Glutamatergic neuron (in vitro differentiated cells): Measurements from ENCODE around the gene DLK1. TPM values are rescaled to one million over a fixed set of nuclear protein-coding genes. Genes with fewer than 3 reads are reported as not detected.

Experiments
- DNase-seq: peaks from one replicate; pipeline ENCODE4 v3.0.0; 2022
- H3K27ac Mint-ChIP-seq: one replicate; pipeline ENCODE4 v1.8.0; 2020; ENCODE audit warnings: mild to moderate bottlenecking, mixed read lengths, inconsistent platforms; ENCODE audit not compliant: unreplicated experiment
- H3K27me3 Mint-ChIP-seq: one replicate; pipeline ENCODE4 v1.8.0; 2020; ENCODE audit warnings: mild to moderate bottlenecking, moderate library complexity, mixed read lengths, inconsistent platforms; ENCODE audit not compliant: unreplicated experiment
- H3K36me3 Mint-ChIP-seq: one replicate; pipeline ENCODE4 v1.8.0; 2020; ENCODE audit warnings: mild to moderate bottlenecking, mixed read lengths, inconsistent platforms; ENCODE audit not compliant: unreplicated experiment
- H3K4me1 Mint-ChIP-seq: one replicate; pipeline ENCODE4 v1.8.0; 2020; ENCODE audit warnings: mild to moderate bottlenecking, low read depth, mixed read lengths, inconsistent platforms; ENCODE audit not compliant: unreplicated experiment
- H3K4me3 Mint-ChIP-seq: one replicate; pipeline ENCODE4 v1.8.0; 2020; ENCODE audit warnings: mild to moderate bottlenecking, mixed read lengths, inconsistent platforms; ENCODE audit not compliant: unreplicated experiment
- H3K9me3 Mint-ChIP-seq: one replicate; pipeline ENCODE4 v1.8.0; 2020; ENCODE audit warnings: mild to moderate bottlenecking, moderate library complexity, mixed read lengths, inconsistent platforms; ENCODE audit not compliant: unreplicated experiment
- total RNA-seq: library from RNA; stranded (reverse); fragmentation: NEBNext Ultra II Directional; extraction: Animal tissue kit (Norgen Biotek cat#: 25700); gene quantifications from one replicate; pipeline ENCODE4 v1.2.1, GENCODE V29; 2021; ENCODE audit not compliant: unreplicated experiment
- TF ChIP-seq, protein P1 (sequence below): fragments of 200-600 bp; sonication (generic); IDR thresholded peaks from one replicate; pipeline ENCODE4 v1.5.0; 2021; ENCODE audit not compliant: partially characterized antibody, unreplicated experiment

The DLK1 gene
- total RNA-seq, 1 donor from 2014 or later = 37.3 TPM

DNA sequence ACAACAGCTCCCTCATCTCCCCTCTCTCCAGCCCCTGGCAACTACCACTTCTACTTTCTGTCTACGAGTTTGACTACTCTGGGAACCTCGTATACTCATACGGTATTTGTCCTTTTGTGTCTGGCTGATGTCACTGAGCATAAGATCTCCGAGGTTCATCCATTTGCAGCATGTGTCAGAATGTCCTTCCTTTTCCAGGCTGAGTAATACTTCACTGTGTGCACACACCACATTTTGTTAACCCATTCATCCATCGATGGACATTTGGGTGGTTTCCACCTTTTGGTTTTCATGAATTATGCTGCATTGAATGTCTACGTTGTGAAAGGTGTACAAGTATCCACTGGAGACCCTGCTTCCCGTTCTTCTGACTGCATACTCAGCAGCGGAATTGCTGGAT, 24.1 kb upstream of the DLK1 start:
- H3K27me3 Mint-ChIP-seq = peaks cover 7% of the 10 kb centered on the region
- peaks cover 4% of the 10 kb centered on the region for H3K9me3 Mint-ChIP-seq
- TF ChIP-seq, protein P1, sequence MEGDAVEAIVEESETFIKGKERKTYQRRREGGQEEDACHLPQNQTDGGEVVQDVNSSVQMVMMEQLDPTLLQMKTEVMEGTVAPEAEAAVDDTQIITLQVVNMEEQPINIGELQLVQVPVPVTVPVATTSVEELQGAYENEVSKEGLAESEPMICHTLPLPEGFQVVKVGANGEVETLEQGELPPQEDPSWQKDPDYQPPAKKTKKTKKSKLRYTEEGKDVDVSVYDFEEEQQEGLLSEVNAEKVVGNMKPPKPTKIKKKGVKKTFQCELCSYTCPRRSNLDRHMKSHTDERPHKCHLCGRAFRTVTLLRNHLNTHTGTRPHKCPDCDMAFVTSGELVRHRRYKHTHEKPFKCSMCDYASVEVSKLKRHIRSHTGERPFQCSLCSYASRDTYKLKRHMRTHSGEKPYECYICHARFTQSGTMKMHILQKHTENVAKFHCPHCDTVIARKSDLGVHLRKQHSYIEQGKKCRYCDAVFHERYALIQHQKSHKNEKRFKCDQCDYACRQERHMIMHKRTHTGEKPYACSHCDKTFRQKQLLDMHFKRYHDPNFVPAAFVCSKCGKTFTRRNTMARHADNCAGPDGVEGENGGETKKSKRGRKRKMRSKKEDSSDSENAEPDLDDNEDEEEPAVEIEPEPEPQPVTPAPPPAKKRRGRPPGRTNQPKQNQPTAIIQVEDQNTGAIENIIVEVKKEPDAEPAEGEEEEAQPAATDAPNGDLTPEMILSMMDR = no peak
- H3K4me3 Mint-ChIP-seq = no peak overlapping the region
- DNase-seq = no peak
- peaks cover 4% of the 10 kb centered on the region for H3K36me3 Mint-ChIP-seq
- H3K27ac Mint-ChIP-seq = no peak overlapping the region
- H3K4me1 Mint-ChIP-seq = peaks cover 9% of the 10 kb centered on the region

DNA sequence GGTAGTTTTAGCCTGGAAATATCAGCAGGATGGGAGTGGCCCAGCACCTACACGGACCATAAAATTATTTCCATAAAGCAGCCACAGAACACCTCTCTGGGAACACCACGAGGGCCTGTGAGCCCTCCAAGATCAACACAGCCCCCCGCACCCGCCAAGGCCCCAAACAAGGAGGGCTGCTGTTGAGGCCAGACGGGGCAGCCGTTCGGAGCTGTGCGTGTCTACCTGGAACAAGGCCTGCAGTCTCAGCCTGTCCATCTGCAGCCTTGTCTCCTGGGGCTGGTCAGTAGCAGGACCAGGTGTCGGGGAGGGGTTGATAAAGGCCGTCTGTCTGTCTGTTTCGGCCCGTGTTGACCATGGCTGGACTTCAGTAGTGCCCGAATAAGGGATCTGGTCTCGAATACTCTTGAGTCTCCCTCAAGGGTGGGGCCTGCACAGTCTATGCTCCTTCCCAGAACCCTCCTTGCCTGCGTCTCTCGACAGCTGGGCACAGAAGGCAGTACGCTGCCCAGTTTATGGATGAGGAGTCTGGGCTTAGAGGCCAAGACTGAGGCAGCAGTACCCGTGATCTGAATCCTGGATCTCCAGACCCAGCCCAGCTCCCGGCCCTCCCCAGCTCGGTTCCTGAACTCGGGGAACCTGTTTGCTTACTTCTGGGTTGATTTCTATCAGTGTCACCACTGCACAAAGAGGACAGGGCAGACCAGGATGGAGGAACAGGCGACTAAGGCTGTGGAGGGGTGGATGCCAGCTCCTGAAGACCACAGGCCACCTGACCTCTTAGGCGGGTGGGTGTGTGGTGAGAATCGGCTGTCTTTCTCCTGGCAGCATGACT, 23.1 kb upstream of the DLK1 start:
- peaks cover 14% of the 10 kb centered on the region for H3K4me1 Mint-ChIP-seq
- TF ChIP-seq, protein P1 = no peak
- peaks cover 7% of the 10 kb centered on the region for H3K27me3 Mint-ChIP-seq
- no peak overlapping the region for H3K4me3 Mint-ChIP-seq
- peaks cover 5% of the 10 kb centered on the region for H3K9me3 Mint-ChIP-seq
- H3K36me3 Mint-ChIP-seq = peaks cover 4% of the 10 kb centered on the region
- no peak overlapping the region for H3K27ac Mint-ChIP-seq
- no peak for DNase-seq

DNA sequence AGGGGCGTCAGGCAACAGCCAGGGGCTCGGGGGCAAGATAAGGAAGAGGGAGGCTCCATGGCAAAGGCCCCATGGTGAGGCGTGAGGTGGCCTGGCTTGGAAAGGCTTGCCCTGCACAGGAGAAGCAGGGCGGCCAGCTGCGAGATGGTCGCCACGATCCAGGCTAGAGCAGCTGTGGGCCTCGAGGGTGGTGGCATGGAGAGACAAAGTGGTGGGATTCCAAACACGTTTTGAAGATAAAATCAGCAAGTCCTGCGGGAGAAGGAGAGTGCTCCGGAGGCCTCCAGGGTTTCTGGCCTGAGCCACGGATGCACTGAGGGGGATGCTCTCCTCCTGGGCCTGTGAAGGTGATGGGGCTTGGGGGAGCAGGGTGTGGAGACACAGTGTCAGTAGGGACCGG, 20.5 kb upstream of the DLK1 start:
- TF ChIP-seq, protein P1 = no peak
- H3K27ac Mint-ChIP-seq = no peak overlapping the region
- H3K4me3 Mint-ChIP-seq = no peak overlapping the region
- peaks cover 7% of the 10 kb centered on the region for H3K9me3 Mint-ChIP-seq
- no peak for DNase-seq
- H3K36me3 Mint-ChIP-seq = peaks cover 4% of the 10 kb centered on the region
- H3K4me1 Mint-ChIP-seq = peaks cover 26% of the 10 kb centered on the region
- peaks cover 7% of the 10 kb centered on the region for H3K27me3 Mint-ChIP-seq

DNA sequence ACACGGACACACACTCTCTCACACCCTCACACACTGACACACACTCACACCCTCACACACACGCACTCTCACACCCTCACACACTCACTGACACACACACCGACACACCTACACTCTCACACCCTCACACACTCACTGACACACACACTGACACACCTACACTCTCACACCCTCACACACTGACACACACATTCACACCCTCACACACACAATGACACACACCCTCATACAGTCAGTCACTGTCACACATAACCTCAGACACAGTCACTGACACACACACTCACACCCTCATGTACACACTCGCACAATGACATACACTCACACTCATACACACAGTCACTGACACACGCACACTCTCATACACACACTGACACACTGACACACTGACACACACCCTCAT, 19.8 kb upstream of the DLK1 start:
- TF ChIP-seq, protein P1 = no peak
- peak overlapping the region; percentile 69 for H3K27ac Mint-ChIP-seq

More for the DNA sequence above, 19.8 kb upstream of the DLK1 start:
- peaks cover 4% of the 10 kb centered on the region for H3K36me3 Mint-ChIP-seq
- peak overlapping the region; percentile 23 for H3K4me3 Mint-ChIP-seq
- peaks cover 32% of the 10 kb centered on the region for H3K4me1 Mint-ChIP-seq
- H3K9me3 Mint-ChIP-seq = peaks cover 7% of the 10 kb centered on the region
- peaks cover 14% of the 10 kb centered on the region for H3K27me3 Mint-ChIP-seq
- DNase-seq = no peak
